ENCODE measurements around the gene PRRX1. TPM values are rescaled to one million over a fixed set of nuclear protein-coding genes. Genes with fewer than 3 reads are reported as not detected.

Gene PRRX1
- total and polyA plus RNA-seq, 9 donors: 31.2 to 80.3 (median 60.8) TPM

DNA sequence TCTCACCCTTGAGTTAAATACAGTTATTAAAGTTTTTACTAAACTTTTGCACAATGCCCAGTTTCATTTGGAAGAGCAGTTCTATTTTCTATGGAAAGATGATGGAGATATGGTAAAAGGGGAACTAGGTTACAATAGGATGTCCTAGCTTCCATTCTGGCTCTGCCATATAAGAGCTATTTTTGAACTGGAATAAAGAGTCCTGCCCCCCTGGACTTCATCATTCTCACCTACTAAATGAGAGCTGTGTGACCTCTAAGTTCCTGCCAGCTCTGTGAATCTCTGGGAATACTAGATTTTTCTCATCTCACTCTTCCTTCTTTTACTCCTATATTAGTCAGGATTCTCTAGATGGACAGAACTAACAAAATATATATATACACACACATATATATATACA, 106.3 kb downstream of the PRRX1 start:
- intact Hi-C loops (cut with DNase I): no loop called here
- Histone ChIP-seq H3K4me1 (ENCODE audit: insufficient read depth) (no peaks in the 10 kb centered on the region), H3K27me3 (no peaks in the 10 kb centered on the region), H3K9me3 (no peaks in the 10 kb centered on the region), H3K36me3 (no peaks in the 10 kb centered on the region), H3K27ac (no peak overlapping the region), H3K4me3 (no peak overlapping the region)
- no peak for DNase-seq
- TF ChIP-seq, protein P1, sequence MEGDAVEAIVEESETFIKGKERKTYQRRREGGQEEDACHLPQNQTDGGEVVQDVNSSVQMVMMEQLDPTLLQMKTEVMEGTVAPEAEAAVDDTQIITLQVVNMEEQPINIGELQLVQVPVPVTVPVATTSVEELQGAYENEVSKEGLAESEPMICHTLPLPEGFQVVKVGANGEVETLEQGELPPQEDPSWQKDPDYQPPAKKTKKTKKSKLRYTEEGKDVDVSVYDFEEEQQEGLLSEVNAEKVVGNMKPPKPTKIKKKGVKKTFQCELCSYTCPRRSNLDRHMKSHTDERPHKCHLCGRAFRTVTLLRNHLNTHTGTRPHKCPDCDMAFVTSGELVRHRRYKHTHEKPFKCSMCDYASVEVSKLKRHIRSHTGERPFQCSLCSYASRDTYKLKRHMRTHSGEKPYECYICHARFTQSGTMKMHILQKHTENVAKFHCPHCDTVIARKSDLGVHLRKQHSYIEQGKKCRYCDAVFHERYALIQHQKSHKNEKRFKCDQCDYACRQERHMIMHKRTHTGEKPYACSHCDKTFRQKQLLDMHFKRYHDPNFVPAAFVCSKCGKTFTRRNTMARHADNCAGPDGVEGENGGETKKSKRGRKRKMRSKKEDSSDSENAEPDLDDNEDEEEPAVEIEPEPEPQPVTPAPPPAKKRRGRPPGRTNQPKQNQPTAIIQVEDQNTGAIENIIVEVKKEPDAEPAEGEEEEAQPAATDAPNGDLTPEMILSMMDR (IDR thresholded peaks at IDR 0.05): no peak
- TF ChIP-seq EP300 (IDR thresholded peaks at IDR 0.05): no peak
- no peak for TF ChIP-seq POLR2A (IDR thresholded peaks at IDR 0.05)

DNA sequence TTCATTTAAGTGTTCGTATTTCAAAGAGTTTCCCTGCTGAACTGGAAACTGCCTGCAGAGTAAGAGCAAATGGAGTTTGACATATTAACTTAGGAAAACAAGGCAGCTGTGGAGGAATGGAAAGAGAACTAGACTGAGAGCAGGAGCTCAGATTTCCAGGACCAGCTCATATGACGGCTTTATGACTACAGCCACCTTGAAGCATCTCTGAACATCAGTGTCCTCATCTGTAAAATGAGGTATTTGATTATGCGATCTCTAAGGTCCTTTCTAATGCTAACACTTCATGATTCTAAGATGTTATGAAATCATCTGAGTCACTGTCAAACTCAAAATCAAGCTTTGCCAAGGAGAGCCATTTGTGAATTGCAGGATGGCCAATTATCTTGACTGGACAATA, 112.3 kb downstream of the PRRX1 start:
- intact Hi-C loops (cut with DNase I): no loop called here

DNA sequence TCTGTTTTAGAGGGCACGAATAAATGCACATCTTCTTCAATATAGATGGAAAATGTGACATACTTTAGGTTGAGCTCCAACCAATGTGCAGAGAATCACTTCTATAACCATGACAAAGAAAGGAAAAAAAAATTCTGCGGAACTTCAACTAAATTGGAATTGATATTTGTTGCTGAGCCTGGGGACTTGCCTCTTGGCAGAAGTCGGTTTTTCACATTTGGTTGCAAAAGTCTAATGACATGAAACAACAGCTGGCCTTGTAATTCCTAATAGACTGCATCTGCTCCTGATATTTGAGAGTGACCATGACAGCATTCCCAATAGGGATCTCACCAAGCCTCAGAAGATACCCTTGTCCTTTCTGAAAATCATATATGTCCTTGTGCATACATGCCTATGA, 112.8 kb downstream of the PRRX1 start:
- 77 to 85% (median 80%) methylated on average over 3 of the region's 3 CpGs for WGBS, 3 donors
- H3K27ac ChIP-seq: no peak overlapping the region
- intact Hi-C loops (cut with DNase I): no loop called here

More for the DNA sequence above, 112.3 kb downstream of the PRRX1 start:
- WGBS, 3 donors: 89 to 94% (median 90%) methylated on average over 3 of the region's 3 CpGs
- H3K27ac ChIP-seq: no peak overlapping the region
- TF ChIP-seq, protein P1 (IDR thresholded peaks at IDR 0.05): no peak
- TF ChIP-seq EP300 (IDR thresholded peaks at IDR 0.05): no peak
- no peak for TF ChIP-seq POLR2A (IDR thresholded peaks at IDR 0.05)
- H3K27me3 ChIP-seq: no peaks in the 10 kb centered on the region
- no peaks in the 10 kb centered on the region for H3K36me3 ChIP-seq
- no peak for DNase-seq
- H3K9me3 ChIP-seq: no peaks in the 10 kb centered on the region
- H3K4me1 ChIP-seq (ENCODE audit: insufficient read depth): no peaks in the 10 kb centered on the region
- H3K4me3 ChIP-seq: no peak overlapping the region

More for the DNA sequence above, 112.8 kb downstream of the PRRX1 start:
- no peak overlapping the region for H3K4me3 ChIP-seq
- no peaks in the 10 kb centered on the region for H3K27me3 ChIP-seq
- DNase-seq: no peak
- no peaks in the 10 kb centered on the region for H3K36me3 ChIP-seq
- no peaks in the 10 kb centered on the region for H3K9me3 ChIP-seq
- TF ChIP-seq EP300 (IDR thresholded peaks at IDR 0.05) (no peak), POLR2A (IDR thresholded peaks at IDR 0.05) (no peak)
- TF ChIP-seq, protein P1 (IDR thresholded peaks at IDR 0.05): no peak
- no peaks in the 10 kb centered on the region for H3K4me1 ChIP-seq (ENCODE audit: insufficient read depth)

Other genes with a start within 250 kb of the PRRX1 start
- 10 to 100 TPM in 5 of 7 donors, 1 to 10 TPM in 2; 9.1 to 24.0 (median 12.0) TPM for gene GORAB, start 132.0 kb upstream of the PRRX1 start, total RNA-seq
- gene GORAB, start 132.0 kb upstream of the PRRX1 start, polyA plus RNA-seq: 10 to 100 TPM in 1 of 2 donors, 1 to 10 TPM in 1; 9.7 to 12.2 TPM

All from ovary (tissue), 9 donors.